HS-27A (cell line): ENCODE data around the gene SHANK1.

Experiments used
- DNase-seq: peaks from one replicate; pipeline ENCODE4 v3.0.0-alpha.2; 2012; ENCODE audit warnings: low read depth, missing footprints

The SHANK1 gene

DNA sequence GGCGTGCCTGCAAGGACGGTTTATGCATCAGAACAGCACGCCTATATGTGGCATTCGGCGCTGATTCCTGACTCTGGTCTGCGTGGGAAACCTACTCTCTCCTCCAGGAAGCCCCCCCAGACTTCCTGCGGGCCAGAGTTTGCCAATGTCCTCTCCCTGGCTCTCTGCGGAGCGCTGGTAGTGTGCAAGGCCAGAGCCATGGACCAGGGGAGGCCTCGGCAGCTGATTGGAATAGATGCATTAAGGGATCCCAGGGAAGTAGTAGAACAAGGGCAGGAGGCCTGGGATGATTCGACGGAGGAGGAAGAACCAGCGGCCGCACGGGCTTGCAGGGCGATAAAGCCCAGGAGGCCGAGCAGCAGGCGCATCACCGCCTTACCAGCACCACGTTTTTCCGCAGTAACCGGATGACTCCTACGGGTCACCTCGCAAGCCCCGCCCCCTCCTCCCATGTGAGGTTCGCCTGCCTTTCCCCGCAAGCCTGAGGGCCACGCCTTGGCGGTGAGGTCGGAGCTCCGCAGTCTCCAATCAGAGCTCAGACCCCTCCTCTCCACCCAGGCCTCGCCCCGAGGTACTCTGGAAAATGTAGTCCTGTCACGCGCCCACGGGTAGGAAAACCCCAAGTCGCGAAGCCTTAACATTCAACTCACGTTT is 8.6 kb upstream of the SHANK1 start:
- DNase-seq, result no peak

DNA sequence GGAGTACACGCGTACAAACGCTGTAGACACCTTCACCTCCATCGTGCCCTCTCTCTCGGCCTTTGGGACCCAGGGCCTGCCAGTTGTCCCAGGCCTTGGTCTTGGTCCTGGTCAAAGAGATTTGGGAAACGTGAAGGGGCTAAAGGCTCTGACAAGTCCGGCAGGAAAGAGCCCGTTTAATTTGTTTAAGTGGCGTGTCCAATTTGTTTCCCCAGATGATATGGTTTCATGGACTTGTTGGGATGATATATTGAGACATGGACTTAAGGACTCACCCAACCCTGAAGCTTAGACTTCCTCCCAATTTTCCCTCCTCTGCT is 6.3 kb upstream of the SHANK1 start:
- no peak for DNase-seq

DNA sequence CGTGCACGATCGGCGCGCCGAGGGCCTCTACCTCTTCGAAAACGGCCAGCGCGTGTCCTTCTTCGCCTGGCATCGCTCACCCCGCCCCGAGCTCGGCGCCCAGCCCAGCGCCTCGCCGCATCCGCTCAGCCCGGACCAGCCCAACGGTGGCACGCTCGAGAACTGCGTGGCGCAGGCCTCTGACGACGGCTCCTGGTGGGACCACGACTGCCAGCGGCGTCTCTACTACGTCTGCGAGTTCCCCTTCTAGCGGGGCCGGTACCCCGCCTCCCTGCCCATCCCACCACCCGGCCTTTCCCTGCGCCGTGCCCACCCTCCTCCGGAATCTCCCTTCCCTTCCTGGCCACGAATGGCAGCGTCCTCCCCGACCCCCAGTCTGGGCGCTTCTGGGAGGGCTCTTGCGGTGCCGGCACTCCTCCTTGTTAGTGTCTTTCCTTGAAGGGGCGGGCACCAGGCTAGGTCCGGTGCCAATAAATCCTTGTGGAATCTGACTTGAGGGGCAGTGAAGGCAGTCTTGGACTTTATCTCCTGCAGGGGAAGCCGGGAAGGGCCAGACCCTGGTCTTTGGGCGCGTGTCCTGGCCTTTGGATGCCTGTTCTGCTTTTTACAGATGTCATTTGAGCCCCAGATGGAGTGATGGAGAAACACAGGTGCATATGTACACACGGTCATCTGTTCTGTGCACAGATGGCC is 5.8 kb upstream of the SHANK1 start:
- peak; percentile 41 for DNase-seq

DNA sequence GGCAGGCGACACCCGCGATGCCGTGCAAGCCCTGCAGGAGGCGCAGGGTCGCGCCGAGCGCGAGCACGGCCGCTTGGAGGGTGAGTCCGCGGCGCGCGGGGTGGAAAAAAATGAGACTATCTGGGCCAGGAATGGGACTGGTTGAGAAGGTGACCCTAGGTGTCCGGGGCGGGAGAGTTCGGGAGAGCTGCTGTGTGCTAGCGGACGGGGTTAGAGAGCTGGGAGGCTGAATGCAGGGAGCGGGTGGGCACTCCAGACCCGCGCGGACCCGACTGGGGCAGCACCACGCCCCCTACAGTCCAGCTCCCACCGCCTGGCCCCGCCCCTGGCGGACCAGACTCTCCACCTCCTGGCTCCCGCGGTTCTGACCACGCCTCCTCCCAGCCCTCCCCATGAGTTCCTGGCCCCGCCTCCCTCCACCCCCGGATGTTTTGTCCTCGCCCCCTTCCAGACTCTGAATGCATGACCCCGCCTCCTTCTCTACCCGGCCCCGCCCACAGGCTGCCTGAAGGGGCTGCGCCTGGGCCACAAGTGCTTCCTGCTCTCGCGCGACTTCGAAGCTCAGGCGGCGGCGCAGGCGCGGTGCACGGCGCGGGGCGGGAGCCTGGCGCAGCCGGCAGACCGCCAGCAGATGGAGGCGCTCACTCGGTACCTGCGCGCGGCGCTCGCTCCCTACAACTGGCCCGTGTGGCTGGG is 5.1 kb upstream of the SHANK1 start:
- peak; percentile 98 for DNase-seq

DNA sequence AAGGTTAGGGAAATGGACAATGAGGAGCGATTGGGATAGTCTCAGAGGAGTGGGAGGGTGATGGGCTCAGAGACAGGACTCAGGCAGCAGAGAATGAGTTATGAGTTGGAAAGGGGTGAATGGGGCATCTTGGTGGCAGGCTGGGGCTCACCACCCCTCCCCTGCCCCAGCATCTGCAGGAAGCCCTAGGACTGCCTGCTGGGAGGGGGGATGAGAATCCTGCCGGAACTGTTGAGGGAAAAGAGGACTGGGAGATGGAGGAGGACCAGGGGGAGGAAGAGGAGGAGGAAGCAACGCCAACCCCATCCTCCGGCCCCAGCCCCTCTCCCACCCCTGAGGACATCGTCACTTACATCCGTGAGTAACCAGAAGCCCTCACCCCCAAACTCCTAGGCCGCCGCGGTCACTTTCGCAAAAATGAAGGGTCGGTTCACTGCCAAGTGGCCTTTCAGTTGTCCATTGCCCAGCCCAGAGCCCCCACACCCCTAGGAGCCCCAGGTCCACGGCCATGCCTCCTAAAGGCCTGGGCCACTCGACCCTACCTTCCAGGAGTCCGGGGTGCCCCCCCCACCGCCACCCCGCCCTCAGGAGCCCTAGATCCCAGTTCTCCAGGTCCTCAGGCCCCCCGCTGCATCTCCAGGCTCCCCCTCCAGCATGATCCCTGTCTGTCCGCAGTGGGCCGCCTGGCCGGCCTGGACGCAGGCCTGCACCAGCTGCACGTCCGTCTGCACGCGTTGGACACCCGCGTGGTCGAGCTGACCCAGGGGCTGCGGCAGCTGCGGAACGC is 4.3 kb upstream of the SHANK1 start:
- DNase-seq, result no peak

DNA sequence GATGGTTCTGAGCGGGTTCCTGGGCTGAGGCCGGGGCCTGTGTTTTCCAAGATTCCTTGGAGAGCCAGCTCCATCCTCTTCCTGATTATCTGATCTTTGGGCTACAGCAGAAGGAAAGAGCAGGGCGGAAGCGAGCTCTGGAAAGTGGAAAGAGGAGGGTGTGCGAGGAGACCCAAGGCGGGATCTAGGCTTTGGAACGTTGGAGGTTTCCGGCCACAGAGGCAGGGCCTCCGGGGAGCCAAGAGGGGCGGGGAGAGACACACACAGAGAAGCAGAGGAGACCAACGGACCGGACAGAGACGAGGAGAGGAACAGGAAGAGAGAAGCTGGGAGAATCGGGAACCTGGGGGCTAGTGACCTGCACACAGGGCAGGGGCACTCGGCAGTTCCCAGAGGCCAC is 3.5 kb upstream of the SHANK1 start, which contains the start of gene CLEC11A:
TSS of gene CLEC11A (plus strand) at position 296 of the 400 bp plus-strand sequence. CDS start 162 bp downstream, outside the sequence.
- no peak for DNase-seq

DNA sequence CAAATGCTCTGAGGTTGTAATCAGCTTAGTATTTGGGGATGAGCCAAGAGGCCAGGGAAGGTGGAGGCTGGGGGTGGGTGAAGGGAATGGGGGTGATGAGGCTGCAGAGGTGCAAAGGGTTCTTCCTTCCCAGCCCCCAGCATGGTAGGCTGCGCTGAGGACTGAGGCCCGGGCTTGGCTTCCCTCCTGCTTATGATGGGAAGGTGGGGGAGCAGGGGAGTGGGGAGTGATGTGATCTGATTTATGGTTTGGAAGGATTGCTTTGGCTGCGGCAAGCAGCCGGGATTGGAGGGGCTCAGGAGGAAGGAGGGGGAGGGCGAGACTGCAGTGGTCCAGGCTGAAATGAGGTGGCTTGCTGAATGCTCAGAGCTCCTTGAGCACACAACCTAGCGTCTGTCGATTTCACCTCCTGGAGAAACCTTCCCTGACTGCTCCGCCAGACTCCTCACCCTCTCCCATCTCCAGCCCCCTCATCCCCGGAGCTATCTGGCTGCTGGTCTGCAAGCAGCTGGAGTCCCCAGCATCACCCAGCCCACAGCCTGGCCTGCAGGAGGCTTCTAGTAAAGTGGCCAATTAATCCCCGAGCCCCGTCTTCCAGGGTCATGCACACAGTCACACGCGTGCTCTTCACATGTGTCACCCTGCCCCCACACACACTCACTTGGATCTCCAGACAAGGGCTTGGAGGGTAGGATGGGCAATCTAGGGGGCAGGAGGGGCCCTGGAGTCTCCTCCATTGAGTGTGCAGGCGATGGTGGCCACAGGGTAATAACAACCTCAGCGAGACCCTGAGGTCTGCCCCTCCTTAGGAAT is 2.8 kb upstream of the SHANK1 start:
- no peak for DNase-seq

DNA sequence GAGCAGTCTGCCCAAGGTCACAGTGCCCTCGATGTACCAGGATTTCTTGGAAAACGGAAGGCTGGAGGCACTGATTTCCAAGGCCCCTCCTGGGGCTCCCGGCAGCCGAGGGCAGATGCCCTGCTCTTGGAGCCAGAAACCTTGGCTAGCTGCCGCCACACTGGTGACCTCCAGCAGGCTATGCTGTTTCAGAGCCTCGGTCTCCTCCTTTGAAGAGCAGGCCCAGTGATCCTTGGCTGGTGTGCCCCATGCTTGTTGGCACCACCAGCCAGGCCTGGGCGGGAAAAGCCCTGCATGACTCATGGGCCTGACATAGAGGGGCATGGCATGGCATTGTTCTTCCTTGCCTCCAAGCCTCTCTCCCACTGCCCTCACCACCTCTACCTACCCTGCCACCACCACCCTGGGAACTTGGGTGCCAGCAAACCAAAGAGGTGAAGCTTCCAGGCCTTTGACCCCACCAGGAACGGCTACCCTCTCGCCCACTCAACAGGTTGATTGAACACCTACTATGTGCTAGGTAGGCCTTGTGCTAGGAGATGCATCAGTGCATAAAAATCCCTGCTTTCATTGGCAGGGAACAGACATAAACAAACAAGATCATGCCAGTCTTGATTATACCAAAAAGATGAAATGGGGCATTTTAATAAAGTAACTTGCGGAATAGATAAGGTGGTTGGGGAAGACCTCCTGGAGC is 2.0 kb upstream of the SHANK1 start:
- DNase-seq, result no peak

DNA sequence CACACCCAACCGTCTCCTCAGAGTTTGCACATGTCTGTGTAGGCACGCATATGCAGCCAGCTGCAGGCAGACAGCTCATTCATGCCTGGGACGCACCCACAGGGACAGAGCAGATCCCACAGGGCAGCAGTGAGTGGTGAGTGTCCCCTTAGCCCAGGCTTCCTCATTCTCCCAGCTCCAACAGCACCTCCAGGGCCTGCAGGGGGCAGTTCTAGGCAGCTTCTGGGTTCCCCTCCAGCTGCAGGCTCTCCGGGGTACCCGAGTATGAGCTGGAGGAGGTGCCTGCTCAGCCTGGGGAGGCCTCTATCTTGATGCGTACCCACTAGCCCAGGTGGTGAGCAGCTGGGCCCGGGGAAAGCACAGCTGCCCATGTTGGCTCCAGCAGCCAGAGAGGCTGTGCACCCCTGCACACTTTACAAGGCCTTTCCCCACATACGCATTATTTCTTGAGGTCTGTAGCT is 1.3 kb upstream of the SHANK1 start:
- no peak for DNase-seq

DNA sequence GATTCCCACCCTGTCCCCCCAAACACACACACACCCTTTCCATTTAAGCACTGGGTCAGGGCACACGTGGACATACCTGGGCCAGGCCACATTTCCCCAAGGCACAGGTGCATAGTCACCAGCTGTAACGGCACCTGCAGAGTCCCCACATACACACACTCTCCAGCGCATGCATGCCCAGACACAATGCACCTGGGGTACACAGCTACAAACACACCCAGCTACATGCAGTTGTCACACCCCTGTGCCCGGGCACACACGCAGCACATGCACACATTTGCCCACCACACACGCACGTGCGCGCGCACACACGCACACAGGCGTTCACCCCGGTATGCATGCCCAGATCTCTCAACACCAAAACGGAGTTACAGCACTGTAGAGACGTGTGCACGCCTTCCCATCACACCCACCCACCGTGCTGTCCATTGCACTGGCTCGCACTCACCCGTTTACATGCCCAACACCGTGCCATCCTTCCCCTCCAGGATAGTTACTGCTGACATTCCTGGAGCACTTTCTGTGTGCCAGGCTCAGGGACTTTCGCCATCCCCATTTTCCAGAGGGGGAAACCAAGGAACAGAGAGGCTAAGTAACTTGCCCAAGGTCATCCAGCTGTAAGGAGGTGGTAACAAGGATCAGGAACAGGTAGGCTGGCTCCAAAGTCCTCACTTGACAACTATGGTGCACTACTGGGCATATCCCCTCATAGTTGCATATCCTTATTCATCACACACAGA is 749 bp upstream of the SHANK1 start:
- DNase-seq, result no peak

DNA sequence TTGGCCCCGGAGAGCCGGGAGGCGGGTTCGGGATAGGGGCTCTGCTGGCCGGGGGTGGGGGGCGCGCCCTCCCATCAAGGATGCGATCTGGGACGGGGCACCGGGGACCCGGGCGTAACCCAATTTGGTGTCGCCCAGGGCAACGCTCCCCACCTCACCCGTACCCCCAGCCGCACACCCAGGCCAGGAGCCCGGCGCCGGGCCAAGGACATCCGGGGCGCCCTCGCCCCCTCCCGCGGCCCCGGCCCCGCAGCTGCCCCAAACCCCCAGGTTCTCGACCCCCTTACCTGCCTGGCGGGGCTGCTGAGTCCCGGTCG is 525 bp downstream of the SHANK1 start:
- no peak for DNase-seq

DNA sequence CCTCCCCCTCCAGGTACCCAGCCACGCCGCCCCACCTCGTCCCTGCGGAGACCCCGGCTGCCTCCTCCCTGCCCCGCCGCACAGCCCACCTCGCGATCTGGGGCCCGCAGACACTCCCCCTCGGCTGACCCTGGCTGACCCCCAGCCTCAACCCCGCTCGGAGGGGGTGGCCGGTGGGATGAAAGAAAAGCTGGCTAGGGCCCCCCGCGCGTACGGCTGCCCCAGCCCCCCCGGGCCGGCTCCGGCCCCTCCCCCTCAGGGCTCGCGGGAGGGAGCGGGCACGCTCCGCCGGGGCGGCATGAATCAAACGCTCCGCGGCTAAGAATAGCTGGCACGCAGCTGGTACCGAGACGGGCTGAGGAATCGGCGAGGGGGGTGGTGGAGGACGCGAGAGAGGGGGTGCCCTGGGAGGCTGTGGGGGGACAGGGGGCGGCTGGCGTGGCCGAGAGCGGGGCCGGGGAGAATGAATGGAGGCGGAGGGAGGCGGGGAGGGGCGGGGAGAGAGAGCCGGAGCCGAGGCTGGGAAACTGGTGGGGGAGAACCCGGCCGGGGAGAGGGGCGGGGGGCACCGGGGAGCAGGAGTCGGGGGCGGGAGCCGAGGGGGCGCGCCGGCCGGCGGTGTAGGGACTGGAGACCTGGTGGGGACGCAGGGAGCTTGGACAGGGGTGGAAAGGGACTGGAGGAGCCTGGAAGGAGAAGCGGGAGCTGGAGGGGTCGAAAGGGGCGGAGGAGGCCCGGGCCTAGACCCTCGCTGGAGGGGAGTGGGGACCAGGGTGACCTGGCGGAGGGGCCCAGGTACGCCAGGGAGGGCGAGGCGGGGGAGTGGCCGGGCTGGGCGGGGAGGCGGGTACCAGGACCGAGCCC is 1.1 kb downstream of the SHANK1 start:
- DNase-seq, result no peak

DNA sequence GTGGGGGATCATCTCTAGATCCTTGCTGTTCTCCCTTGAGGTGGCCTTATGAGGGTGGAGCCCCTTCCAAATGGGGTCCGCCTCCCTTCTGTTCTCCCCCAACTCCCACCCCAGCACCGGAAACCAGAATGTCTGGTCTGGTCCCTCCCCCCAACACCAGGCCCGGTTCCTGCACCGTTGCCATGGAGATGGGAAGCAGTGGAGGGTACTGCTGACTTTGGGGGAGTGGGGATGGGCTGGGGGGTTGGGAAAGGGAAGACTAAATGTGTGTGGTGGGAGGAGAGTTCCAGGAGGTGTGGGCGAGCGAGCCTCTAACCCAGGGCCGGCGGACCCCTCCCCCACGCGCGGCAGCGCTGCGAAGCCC is 1.7 kb downstream of the SHANK1 start:
- no peak for DNase-seq

DNA sequence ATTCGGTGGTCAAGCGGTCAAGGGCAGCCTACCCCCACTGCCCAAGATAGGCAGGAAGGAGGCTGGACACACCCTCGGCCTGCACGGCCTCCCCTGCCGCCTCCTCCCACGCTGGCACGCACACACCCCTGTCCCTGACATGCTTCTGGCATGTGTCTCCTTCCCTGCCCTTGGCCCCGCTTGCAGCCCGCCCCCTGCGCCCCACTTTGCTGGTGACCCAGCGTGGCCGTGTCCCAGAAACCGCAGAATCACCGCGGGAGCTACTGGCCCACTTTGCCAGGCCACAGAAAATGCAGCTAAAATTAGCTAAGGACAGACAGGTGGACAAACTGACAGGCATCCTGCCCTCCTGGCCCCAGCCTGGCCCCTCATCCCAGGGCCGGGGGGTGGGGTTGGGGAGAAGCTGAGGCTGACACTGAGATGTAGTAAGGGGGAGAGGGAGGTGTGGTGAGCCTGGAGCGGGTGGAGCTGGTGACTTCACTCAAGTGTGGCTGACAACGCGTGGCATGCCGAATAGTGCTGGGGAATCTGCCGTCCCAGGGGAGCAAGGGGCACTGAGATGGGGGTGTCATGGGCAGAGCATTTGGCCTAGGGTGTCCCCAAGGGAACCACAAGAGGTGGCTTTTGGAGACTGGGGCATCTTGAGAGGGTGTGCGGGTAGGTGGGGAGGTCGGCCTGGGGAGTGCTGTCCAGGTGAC is 2.4 kb downstream of the SHANK1 start:
- DNase-seq, result no peak

DNA sequence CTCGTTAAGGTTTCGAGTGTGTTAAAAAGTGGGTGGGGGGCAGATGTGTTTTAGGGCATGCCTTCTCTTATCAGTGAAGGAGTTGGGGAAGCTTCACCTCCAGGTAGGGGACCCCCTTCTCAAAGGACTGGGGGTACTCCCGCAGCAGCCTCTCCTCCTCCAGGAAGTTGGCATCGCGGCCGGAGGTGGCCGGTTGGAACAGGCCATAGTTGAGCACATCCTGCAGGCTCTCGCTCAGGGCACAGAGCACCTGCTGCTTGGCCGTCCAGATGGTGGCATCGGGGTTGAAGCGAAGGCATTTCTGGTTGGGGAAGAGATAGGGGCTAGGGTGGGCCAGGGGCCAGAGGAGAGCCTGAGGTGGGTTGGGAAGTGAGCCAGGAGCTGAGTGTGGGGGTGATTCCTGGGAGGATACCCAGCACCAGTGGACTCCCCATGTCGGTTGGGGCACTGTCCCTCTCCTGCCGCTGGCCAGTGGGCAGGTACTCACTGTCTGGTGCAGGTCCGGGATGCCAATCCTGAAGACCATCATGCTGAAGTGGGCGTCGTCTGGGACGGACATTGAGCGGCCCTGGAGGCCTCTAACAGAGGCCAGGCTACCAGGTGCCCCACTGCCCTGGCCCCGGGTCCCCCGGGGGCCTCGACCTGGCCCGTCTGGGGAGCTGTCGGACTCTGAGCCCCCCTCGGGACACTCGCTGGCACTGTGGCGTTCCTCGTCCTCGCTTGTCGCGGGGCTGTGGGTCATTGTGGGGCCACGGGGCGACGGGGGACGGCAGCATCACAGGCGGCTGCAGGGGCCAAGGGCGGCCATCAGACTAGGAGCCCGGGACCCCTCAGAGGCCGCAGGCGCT is 3.2 kb downstream of the SHANK1 start:
- no peak for DNase-seq

DNA sequence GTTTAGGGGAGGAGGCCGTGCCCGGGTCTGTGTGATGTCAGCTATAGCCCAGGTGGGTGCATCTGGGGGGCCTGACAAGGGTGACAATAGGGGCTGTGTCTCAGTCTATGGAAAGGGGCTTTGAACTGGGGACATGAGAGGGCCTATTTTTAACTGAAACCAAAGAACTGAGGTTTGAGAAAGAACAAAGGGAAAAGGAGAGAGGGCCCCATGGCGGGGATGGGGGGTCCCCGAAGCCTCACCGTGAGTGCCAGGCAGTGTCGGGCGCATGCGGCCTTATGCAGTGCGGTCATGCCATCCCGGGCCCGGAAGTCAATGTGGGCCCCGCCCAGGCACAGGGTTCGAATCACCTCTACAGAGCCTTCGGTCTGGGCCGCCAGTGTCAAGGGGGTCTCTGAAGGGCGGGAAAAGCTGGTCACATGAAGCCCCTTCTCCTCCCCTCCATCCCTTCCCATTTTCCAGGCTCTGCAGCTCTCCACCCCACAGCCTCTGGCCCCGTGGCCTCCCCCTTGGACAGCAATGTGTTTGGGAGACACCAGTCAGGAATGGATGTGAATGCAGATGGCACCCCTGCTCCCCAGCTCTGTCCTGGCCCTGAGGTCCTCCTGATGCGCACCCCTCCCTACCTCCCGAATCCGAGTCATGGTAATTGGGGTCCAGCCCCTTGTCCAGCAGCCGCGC is 5.9 kb downstream of the SHANK1 start:
- no peak for DNase-seq

DNA sequence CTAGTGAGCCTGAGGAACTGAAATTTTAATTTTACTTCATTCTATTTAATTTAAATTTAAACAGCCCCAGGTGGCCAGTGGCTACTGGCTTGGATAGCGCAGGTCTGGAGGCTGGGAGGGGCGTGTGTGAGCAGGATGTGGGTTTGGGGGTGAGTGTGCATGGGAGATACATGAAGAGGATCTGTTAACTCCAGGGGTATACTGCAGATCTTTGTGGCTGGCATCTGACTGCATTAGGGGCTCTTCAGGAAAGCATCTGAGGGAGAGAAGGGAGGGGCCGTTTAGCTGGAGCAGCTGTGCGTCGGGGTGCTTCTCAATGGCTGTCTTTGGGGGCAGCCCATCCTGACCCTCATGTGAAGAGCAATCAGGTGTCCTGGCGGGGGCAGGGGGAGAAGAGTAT is 6.8 kb downstream of the SHANK1 start:
- no peak for DNase-seq
